Esophagus squamous epithelium (tissue), 5 donors: ENCODE measurements around the gene ODC1. TPM values are rescaled to one million over a fixed set of nuclear protein-coding genes. Genes with fewer than 3 reads are reported as not detected.
A peak's percentile ranks its signal among the peaks of the same experiment; 100 is the strongest.

Experiments
- DNase-seq: peaks from one replicate; lab custom pipeline; 2025; lab: John Stamatoyannopoulos, UW
- H3K27ac ChIP-seq, 4 donors: fragments of 200-600 bp; sonication (generic); one replicate each; pipeline ENCODE4 v1.5.1; 2016 to 2019; ENCODE audit warnings: mild to moderate bottlenecking in 1 of 4
- H3K27me3 ChIP-seq, 4 donors: fragments of 200-600 bp; sonication (generic); 1 replicate in 3 of 4; 2 replicates in 1 of 4; pipeline versions ENCODE4 v1.5.1 to v1.6.0; 2017 to 2021; ENCODE audit warnings: antibody characterized with exemption in 1 of 4
- H3K36me3 ChIP-seq, 3 donors: fragments of 200-600 bp; sonication (generic); one replicate each; pipeline ENCODE4 v1.5.1; 2016 to 2019
- H3K4me1 ChIP-seq, 3 donors: fragments of 200-600 bp; sonication (generic); one replicate each; pipeline ENCODE4 v1.5.1; 2017 to 2019
- H3K4me3 ChIP-seq, 4 donors: fragments of 200-600 bp; sonication (generic); 1 replicate in 3 of 4; 2 replicates in 1 of 4; pipeline ENCODE4 v1.5.1; 2016 to 2019; ENCODE audit warnings: mild to moderate bottlenecking in 2 of 4, moderate library complexity in 1 of 4
- H3K9me3 ChIP-seq, 3 donors: fragments of 200-600 bp; sonication (generic); one replicate each; pipeline ENCODE4 v1.5.1; 2016 to 2019
- CTCF ChIP-seq, 6 experiments: fragments of 450-650 bp in 4 of 6; fragments of 200-600 bp in 2 of 6; sonication (generic) in 2 of 6; IDR thresholded peaks; one replicate each; pipeline ENCODE4 v1.5.1; 2016 to 2019; ENCODE audit warnings: antibody characterized with exemption in 6 of 6, mild to moderate bottlenecking in 4 of 6, moderate library complexity in 4 of 6
- POLR2A ChIP-seq, 4 donors: fragments of 450-650 bp; IDR thresholded peaks; one replicate each; pipeline ENCODE4 v1.6.1; 2017; ENCODE audit warnings: antibody characterized with exemption in 4 of 4, mild to moderate bottlenecking in 4 of 4, moderate library complexity in 3 of 4
- WGBS, 2 donors: methylation state at CpG; one replicate each; pipeline ENCODE4 v1.1.5; 2018; 5-methylcytosine and 5-hydroxymethylcytosine counted together
- intact Hi-C: fragments of 100-400 bp; cut with DNase I; formaldehyde crosslinking; loops from one replicate; pipeline ENCODE4 v1.15.0; 2022
- total RNA-seq, 4 donors: library from RNA; depleted of rRNA; stranded (reverse); fragments of >200 nt; gene quantifications; one replicate each; pipeline ENCODE4 v1.1.0, GENCODE V29; 2016
- donor health status: DM: yes; HTN: yes; CAD: no.

Gene ODC1
- total RNA-seq, 4 donors from 2014 or later = 14.9 to 66.8 (median 26.3) TPM

GRCh38 chr2:10430886-10431622 lies 17.1 kb downstream of the ODC1 start:
- peaks cover 0 to 23% (median 11%) of the 10 kb centered on the region in 3 donors for H3K4me1 ChIP-seq
- WGBS, 2 donors = 83 to 87% methylated on average over 8 of the region's 8 CpGs
- DNase-seq = no peak
- peaks cover 0 to 17% (median 0%) of the 10 kb centered on the region in 4 donors for H3K27me3 ChIP-seq
- TF ChIP-seq POLR2A (IDR thresholded peaks at IDR 0.05) = no peak
- no peak for TF ChIP-seq CTCF (IDR thresholded peaks at IDR 0.05)
- no peak overlapping the region for H3K27ac ChIP-seq
- no peaks in the 10 kb centered on the region for H3K9me3 ChIP-seq
- H3K36me3 ChIP-seq = peaks cover 0 to 14% (median 0%) of the 10 kb centered on the region in 3 donors
- intact Hi-C loops = loop anchor here (5.0 to 10.0 kb wide), 2 partner anchors 304 to 356 kb away; no protein-coding TSS in a partner anchor
- H3K4me3 ChIP-seq = no peak overlapping the region

- no peak for TF ChIP-seq POLR2A (IDR thresholded peaks at IDR 0.05)
- no peak for TF ChIP-seq CTCF (IDR thresholded peaks at IDR 0.05)
- no peak for DNase-seq
- WGBS, 2 donors = 89 to 100% methylated on average over 1 to 3 of the region's 3 CpGs
- H3K4me3 ChIP-seq = no peak overlapping the region
- intact Hi-C loops = no loop called here
- H3K4me1 ChIP-seq = peaks cover 0 to 16% (median 11%) of the 10 kb centered on the region in 3 donors
- H3K27me3 ChIP-seq = peaks cover 0 to 17% (median 0%) of the 10 kb centered on the region in 4 donors
- H3K27ac ChIP-seq = no peak overlapping the region
- no peaks in the 10 kb centered on the region for H3K9me3 ChIP-seq
- H3K36me3 ChIP-seq = peaks cover 0 to 26% (median 0%) of the 10 kb centered on the region in 3 donors
Observed at GRCh38 chr2:10428924-10429323, 19.2 kb downstream of the ODC1 start.

- H3K4me3 ChIP-seq = no peak overlapping the region
- H3K9me3 ChIP-seq = no peaks in the 10 kb centered on the region
- peaks cover 0 to 29% (median 0%) of the 10 kb centered on the region in 3 donors for H3K36me3 ChIP-seq
- intact Hi-C loops = no loop called here
- H3K27me3 ChIP-seq = peaks cover 0 to 17% (median 0%) of the 10 kb centered on the region in 4 donors
- peaks cover 0 to 16% (median 11%) of the 10 kb centered on the region in 3 donors for H3K4me1 ChIP-seq
- peak overlapping the region in 2 of 4 donors; percentile 34 to 44 for H3K27ac ChIP-seq
- no peak for TF ChIP-seq CTCF (IDR thresholded peaks at IDR 0.05)
- TF ChIP-seq POLR2A (IDR thresholded peaks at IDR 0.05) = no peak
- DNase-seq = no peak
- 90 to 94% methylated on average over 5 to 8 of the region's 8 CpGs for WGBS, 2 donors
Observed at GRCh38 chr2:10428355-10428754, 19.8 kb downstream of the ODC1 start.

GRCh38 chr2:10427618-10427949 lies 20.5 kb downstream of the ODC1 start:
- TF ChIP-seq POLR2A (IDR thresholded peaks at IDR 0.05) (no peak), CTCF (IDR thresholded peaks at IDR 0.05) (no peak)
- peak overlapping the region in 2 of 4 donors; percentile 34 to 44 for H3K27ac ChIP-seq
- no peak for DNase-seq
- peaks cover 0 to 37% (median 0%) of the 10 kb centered on the region in 3 donors for H3K36me3 ChIP-seq
- WGBS, 2 donors = 62 to 82% methylated on average over 13 of the region's 17 CpGs
- peaks cover 0 to 13% (median 0%) of the 10 kb centered on the region in 4 donors for H3K27me3 ChIP-seq
- no peak overlapping the region for H3K4me3 ChIP-seq
- intact Hi-C loops = no loop called here
- H3K4me1 ChIP-seq = peaks cover 0 to 12% (median 7%) of the 10 kb centered on the region in 3 donors
- H3K9me3 ChIP-seq = no peaks in the 10 kb centered on the region
